GM11168 (cell line): Measurements from ENCODE around the gene POLG2.

ENCODE experiments used
- in situ Hi-C: fragments of 300-500 bp; cut with MboI; formaldehyde crosslinking; loops from one replicate; pipeline ENCODE4 v1.12.0; 2022; ENCODE audit warnings: low sequenced_read_pairs; ENCODE audit not compliant: unreplicated experiment

POLG2 gene

GRCh38 chr17:64496786-64497564 is at the start of gene POLG2:
TSS of gene POLG2 (minus strand) at chr17:64497054. CDS start at chr17:64496968, 86 bp downstream.
- in situ Hi-C loops = no loop called here

- in situ Hi-C loops = no loop called here
These were observed 47.9 kb upstream of the POLG2 start for GRCh38 chr17:64544742-64545141.

GRCh38 chr17:64540118-64540776 is 43.4 kb upstream of the POLG2 start:
- in situ Hi-C loops = no loop called here

GRCh38 chr17:64538508-64539130 is 41.8 kb upstream of the POLG2 start:
- in situ Hi-C loops = no loop called here

GRCh38 chr17:64537488-64537887 is 40.6 kb upstream of the POLG2 start:
- in situ Hi-C loops = no loop called here

- in situ Hi-C loops = no loop called here
These were observed 40.1 kb upstream of the POLG2 start for GRCh38 chr17:64536913-64537312.

- in situ Hi-C loops = no loop called here
These were observed 38.5 kb upstream of the POLG2 start for GRCh38 chr17:64535357-64535756.

- in situ Hi-C loops = no loop called here
These were observed 37.3 kb upstream of the POLG2 start for GRCh38 chr17:64534187-64534586.

GRCh38 chr17:64533784-64534183 is 36.9 kb upstream of the POLG2 start:
- in situ Hi-C loops = no loop called here

GRCh38 chr17:64532409-64532808 is 35.6 kb upstream of the POLG2 start:
- in situ Hi-C loops = no loop called here

- in situ Hi-C loops = no loop called here
These were observed 35.1 kb upstream of the POLG2 start for GRCh38 chr17:64531955-64532371.

GRCh38 chr17:64529221-64529620 is 32.4 kb upstream of the POLG2 start:
- in situ Hi-C loops = no loop called here

- in situ Hi-C loops = no loop called here
These were observed 31.1 kb upstream of the POLG2 start for GRCh38 chr17:64527914-64528313.

- in situ Hi-C loops = no loop called here
These were observed 23.5 kb upstream of the POLG2 start for GRCh38 chr17:64520359-64520758.

GRCh38 chr17:64519601-64520000 is 22.7 kb upstream of the POLG2 start:
- in situ Hi-C loops = no loop called here

GRCh38 chr17:64515829-64516228 is 19.0 kb upstream of the POLG2 start:
- in situ Hi-C loops = no loop called here

- in situ Hi-C loops = no loop called here
These were observed 18.6 kb upstream of the POLG2 start for GRCh38 chr17:64515419-64515818.

GRCh38 chr17:64509179-64509578 is 12.3 kb upstream of the POLG2 start:
- in situ Hi-C loops = no loop called here

GRCh38 chr17:64508683-64509082 is 11.8 kb upstream of the POLG2 start:
- in situ Hi-C loops = no loop called here

- in situ Hi-C loops = no loop called here
These were observed 10.5 kb upstream of the POLG2 start for GRCh38 chr17:64507413-64507782.
